C4-2B (cell line): ENCODE results near the gene ITGA3.

Source experiments
- H3K27ac ChIP-seq: fragments of 450-650 bp; 2 replicates; pipeline ENCODE4 v1.5.1; 2017
- CTCF ChIP-seq: fragments of 450-650 bp; conservative IDR thresholded peaks from 2 replicates; pipeline ENCODE4 v1.5.1; 2017; ENCODE audit warnings: mild to moderate bottlenecking
- ZFX ChIP-seq: fragments of 450-650 bp; IDR thresholded peaks from 2 replicates; pipeline ENCODE4 v1.6.1; 2017

ITGA3 gene

DNA sequence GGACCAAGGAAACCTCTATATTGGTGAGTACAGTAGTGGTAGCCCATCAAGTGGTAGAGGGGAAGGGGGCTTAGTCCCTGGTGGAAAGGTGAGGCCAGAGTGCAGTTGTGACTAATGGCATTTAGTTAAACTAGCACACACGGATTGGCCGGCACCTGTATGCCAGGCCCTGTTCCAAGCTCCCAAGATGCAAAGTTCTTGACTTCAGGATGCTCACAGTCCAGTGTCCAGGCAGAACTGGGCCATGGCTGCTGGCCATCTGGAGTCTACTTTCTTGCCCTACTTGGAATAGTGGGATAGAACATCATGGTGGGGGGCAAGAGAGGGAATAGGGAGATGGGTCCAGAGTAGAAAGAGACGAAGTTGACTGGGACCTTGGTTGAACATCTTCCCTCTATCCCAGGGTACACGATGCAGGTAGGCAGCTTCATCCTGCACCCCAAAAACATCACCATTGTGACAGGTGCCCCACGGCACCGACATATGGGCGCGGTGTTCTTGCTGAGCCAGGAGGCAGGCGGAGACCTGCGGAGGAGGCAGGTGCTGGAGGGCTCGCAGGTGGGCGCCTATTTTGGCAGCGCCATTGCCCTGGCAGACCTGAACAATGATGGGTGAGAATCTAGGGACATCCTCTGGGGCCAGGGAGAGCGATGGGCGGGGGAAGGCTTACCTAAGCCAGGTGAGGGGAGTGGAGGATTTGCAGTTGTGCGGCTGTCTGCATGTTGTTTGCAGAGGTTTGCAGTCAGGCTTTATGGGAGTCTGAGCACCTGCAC, 15.2 kb downstream of the ITGA3 start:
- TF ChIP-seq CTCF (no peak), ZFX (no peak)
- no peak overlapping the region for H3K27ac ChIP-seq

- TF ChIP-seq ZFX (no peak), CTCF (no peak)
- H3K27ac ChIP-seq = no peak overlapping the region
Measured at GRCh38 chr17:50071692-50072091, 15.8 kb downstream of the ITGA3 start.

DNA sequence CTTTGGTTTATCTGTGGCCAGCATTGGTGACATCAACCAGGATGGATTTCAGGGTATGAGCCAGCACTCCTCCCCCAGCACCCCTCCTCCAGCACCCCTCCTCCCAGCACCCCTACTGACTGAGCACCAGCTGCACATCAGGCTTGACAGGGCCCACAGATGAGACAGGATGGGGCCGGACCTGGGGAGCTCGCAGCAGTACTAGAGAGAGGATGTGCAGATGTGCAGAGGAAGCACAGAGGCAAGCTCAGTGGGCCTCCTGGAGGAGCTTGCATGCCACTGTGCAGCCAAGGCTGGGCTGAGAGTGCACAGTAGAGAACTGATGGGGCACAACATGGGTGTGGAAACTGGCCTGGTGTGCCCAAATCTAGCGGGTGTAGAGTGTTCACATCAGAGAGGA, 16.2 kb downstream of the ITGA3 start:
- no peak overlapping the region for H3K27ac ChIP-seq
- TF ChIP-seq ZFX (no peak), CTCF (no peak)

DNA sequence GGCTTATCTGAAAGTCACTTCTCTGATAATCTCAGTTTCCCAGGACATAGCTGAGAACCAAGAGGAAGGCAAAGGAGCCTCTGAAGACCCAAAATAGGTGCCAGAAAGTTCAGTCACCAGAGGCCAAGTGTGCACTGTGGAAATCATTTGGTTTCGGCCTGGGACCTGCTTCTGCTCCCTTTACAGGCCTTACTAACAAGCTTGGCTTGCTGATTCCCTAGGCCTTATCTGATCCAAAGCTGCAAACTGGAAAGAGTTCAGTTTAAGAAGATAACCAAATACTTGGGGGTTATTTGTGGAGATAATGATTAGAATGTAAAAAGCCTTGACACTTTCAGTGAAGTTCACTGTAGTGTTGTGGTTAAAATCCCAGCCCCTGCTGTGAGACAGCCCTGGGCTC, 17.0 kb downstream of the ITGA3 start:
- no peak for TF ChIP-seq CTCF
- no peak for TF ChIP-seq ZFX
- no peak overlapping the region for H3K27ac ChIP-seq

GRCh38 chr17:50074227-50074626, 18.3 kb downstream of the ITGA3 start:
- TF ChIP-seq CTCF = no peak
- H3K27ac ChIP-seq = no peak overlapping the region

GRCh38 chr17:50075446-50076032, 19.6 kb downstream of the ITGA3 start:
- H3K27ac ChIP-seq = no peak overlapping the region
- no peak for TF ChIP-seq ZFX
- TF ChIP-seq CTCF = no peak

- H3K27ac ChIP-seq = no peak overlapping the region
- TF ChIP-seq CTCF = no peak
- no peak for TF ChIP-seq ZFX
Measured at GRCh38 chr17:50076221-50076590, 20.3 kb downstream of the ITGA3 start.
